Uterus (tissue), 4 donors: Measurements from ENCODE around the gene CRELD1. TPM values are rescaled to one million over a fixed set of nuclear protein-coding genes. Genes with fewer than 3 reads are reported as not detected.

Source experiments
- DNase-seq, 2 donors: peaks; one replicate each; pipeline ENCODE4 v3.0.0-alpha.2; 2019 to 2020
- H3K27ac ChIP-seq, 2 donors: fragments of 200-600 bp; sonication (generic); 1 replicate in 1 of 2; 2 replicates in 1 of 2; pipeline ENCODE4 v1.5.1; 2016 to 2018
- H3K27me3 ChIP-seq, 2 donors: fragments of 200-600 bp; sonication (generic); one replicate each; pipeline ENCODE4 v1.5.1; 2018 to 2019; ENCODE audit warnings: control low read depth in 1 of 2
- H3K36me3 ChIP-seq, 2 donors: fragments of 200-600 bp; sonication (generic); one replicate each; pipeline ENCODE4 v1.5.1; 2019; ENCODE audit warnings: control low read depth in 1 of 2
- H3K4me1 ChIP-seq, 2 donors: fragments of 200-600 bp; sonication (generic); one replicate each; pipeline ENCODE4 v1.5.1; 2018 to 2019; ENCODE audit warnings: control low read depth in 1 of 2
- H3K4me3 ChIP-seq, 2 donors: fragments of 200-600 bp; sonication (generic); 1 replicate in 1 of 2; 2 replicates in 1 of 2; pipeline ENCODE4 v1.5.1; 2018 to 2019; ENCODE audit warnings: mild to moderate bottlenecking in 1 of 2
- H3K9me3 ChIP-seq, 2 donors: fragments of 200-600 bp; sonication (generic); one replicate each; pipeline ENCODE4 v1.5.1; 2019; ENCODE audit warnings: control low read depth in 1 of 2
- CTCF ChIP-seq, 4 experiments: fragments of 200-600 bp in 2 of 4; fragments of 450-650 bp in 2 of 4; sonication (generic) in 2 of 4; IDR thresholded peaks; one replicate each; pipeline ENCODE4 v1.5.1; 2016 to 2019; ENCODE audit warnings: antibody characterized with exemption in 4 of 4, mild to moderate bottlenecking in 2 of 4, moderate library complexity in 1 of 4
- POLR2A ChIP-seq, 2 donors: fragments of 450-650 bp; IDR thresholded peaks; one replicate each; pipeline ENCODE4 v1.6.1; 2016; ENCODE audit warnings: antibody characterized with exemption in 2 of 2, mild to moderate bottlenecking in 1 of 2, moderate library complexity in 1 of 2
- intact Hi-C: fragments of 100-400 bp; cut with DNase I; formaldehyde crosslinking; loops from one replicate; pipeline ENCODE4 v1.15.1; 2023; ENCODE audit warnings: low total_unique reads
- total RNA-seq, 4 donors: library from RNA; depleted of rRNA in 3 of 4; stranded (reverse); fragments of >200 nt in 3 of 4; gene quantifications; one replicate each; pipeline versions ENCODE4 v1.1.0 to v1.2.4, GENCODE V29; 2014 to 2023
- donor health status: DM: yes; HTN: yes; CAD: no.

Gene CRELD1
- 10 to 100 TPM; 20.4 to 38.8 (median 29.1) TPM for total RNA-seq

- H3K4me1 ChIP-seq: peaks cover 5 to 9% of the 10 kb centered on the region in 2 donors
- H3K27me3 ChIP-seq: no peaks in the 10 kb centered on the region
- peak; percentile 95 for DNase-seq
- intact Hi-C loops: no loop called here
- peak within 1 kb of the TSS; percentile 92 to 94 for H3K27ac ChIP-seq
- peak within 1 kb of the TSS; percentile 59 to 75 for H3K4me3 ChIP-seq
- TF ChIP-seq CTCF (IDR thresholded peaks at IDR 0.05) (peak in 1 of 4 experiments; percentile 25), POLR2A (IDR thresholded peaks at IDR 0.05) (peak; percentile 90 to 92)
- no peaks in the 10 kb centered on the region for H3K9me3 ChIP-seq
- H3K36me3 ChIP-seq: no peaks in the 10 kb centered on the region
These were observed at the start of gene CRELD1 for GRCh38 chr3:9933561-9934234. TSS of gene CRELD1 (plus strand) at chr3:9933834. CDS start at chr3:9934439, 605 bp downstream.

- Histone ChIP-seq H3K27ac (peak overlapping the region; percentile 81 to 86), H3K4me3 (no peak overlapping the region), H3K4me1 (peaks cover 0 to 3% of the 10 kb centered on the region in 2 donors), H3K9me3 (no peaks in the 10 kb centered on the region), H3K36me3 (no peaks in the 10 kb centered on the region), H3K27me3 (no peaks in the 10 kb centered on the region)
- TF ChIP-seq POLR2A (IDR thresholded peaks at IDR 0.05) (no peak), CTCF (IDR thresholded peaks at IDR 0.05) (peak in 1 of 4 experiments; percentile 16)
- peak; percentile 48 to 82 for DNase-seq
- intact Hi-C loops: no loop called here
These were observed 49.0 kb upstream of the CRELD1 start for GRCh38 chr3:9884555-9885165.

- Histone ChIP-seq H3K36me3 (no peaks in the 10 kb centered on the region), H3K9me3 (no peaks in the 10 kb centered on the region), H3K27me3 (no peaks in the 10 kb centered on the region), H3K27ac (no peak overlapping the region), H3K4me1 (peaks cover 0 to 3% of the 10 kb centered on the region in 2 donors), H3K4me3 (no peak overlapping the region)
- no peak for TF ChIP-seq CTCF (IDR thresholded peaks at IDR 0.05)
- intact Hi-C loops: no loop called here
- DNase-seq: no peak
These were observed 47.3 kb upstream of the CRELD1 start for GRCh38 chr3:9886328-9886727.

- Histone ChIP-seq H3K4me1 (peaks cover 0 to 4% of the 10 kb centered on the region in 2 donors), H3K36me3 (no peaks in the 10 kb centered on the region), H3K4me3 (no peak overlapping the region), H3K9me3 (no peaks in the 10 kb centered on the region), H3K27ac (no peak overlapping the region), H3K27me3 (no peaks in the 10 kb centered on the region)
- TF ChIP-seq CTCF (IDR thresholded peaks at IDR 0.05): no peak
- no peak for TF ChIP-seq POLR2A (IDR thresholded peaks at IDR 0.05)
- DNase-seq: no peak
- intact Hi-C loops: no loop called here
These were observed 46.2 kb upstream of the CRELD1 start for GRCh38 chr3:9887480-9887879.

- no peaks in the 10 kb centered on the region for H3K27me3 ChIP-seq
- no peak for DNase-seq
- no peak for TF ChIP-seq CTCF (IDR thresholded peaks at IDR 0.05)
- TF ChIP-seq POLR2A (IDR thresholded peaks at IDR 0.05): no peak
- no peak overlapping the region for H3K27ac ChIP-seq
- H3K4me3 ChIP-seq: no peak overlapping the region
- peaks cover 0 to 4% of the 10 kb centered on the region in 2 donors for H3K4me1 ChIP-seq
- no peaks in the 10 kb centered on the region for H3K9me3 ChIP-seq
- intact Hi-C loops: no loop called here
- H3K36me3 ChIP-seq: no peaks in the 10 kb centered on the region
These were observed 45.1 kb upstream of the CRELD1 start for GRCh38 chr3:9888540-9888939.
